GM12875 (cell line): ENCODE results near the gene CDC20.

Experiments
- H3K4me3 ChIP-seq: one replicate; pipeline ENCODE4 v1.5.1; 2011; ENCODE audit warnings: low read depth, low read length, control low read depth
- CTCF ChIP-seq: IDR thresholded peaks from 2 replicates; pipeline ENCODE4 v1.5.1; 2011; ENCODE audit warnings: low read depth, mild to moderate bottlenecking, control low read depth, inconsistent platforms, low read length, moderate library complexity, borderline replicate concordance; ENCODE audit not compliant: insufficient read depth

CDC20 gene

DNA sequence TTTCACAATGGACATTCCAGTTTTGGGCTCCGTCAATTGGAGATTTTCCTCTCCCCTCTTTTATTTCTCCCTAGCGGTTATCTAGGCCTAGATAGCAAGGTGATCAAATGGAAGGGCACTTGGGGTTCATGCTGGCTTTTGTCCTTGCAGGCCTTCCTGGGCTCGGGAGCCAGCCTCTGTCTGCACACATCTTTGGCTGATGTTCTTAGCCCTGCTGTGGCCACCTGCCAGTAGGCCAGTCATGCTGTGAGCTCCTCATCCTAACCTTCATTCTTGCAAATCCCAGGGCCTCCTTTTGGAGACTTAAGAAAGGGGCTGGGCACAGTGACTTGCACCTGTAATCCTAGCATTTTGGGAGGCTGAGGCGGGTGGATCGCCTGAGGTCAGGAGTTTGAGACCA, 44.5 kb upstream of the CDC20 start:
- TF ChIP-seq CTCF = no peak

DNA sequence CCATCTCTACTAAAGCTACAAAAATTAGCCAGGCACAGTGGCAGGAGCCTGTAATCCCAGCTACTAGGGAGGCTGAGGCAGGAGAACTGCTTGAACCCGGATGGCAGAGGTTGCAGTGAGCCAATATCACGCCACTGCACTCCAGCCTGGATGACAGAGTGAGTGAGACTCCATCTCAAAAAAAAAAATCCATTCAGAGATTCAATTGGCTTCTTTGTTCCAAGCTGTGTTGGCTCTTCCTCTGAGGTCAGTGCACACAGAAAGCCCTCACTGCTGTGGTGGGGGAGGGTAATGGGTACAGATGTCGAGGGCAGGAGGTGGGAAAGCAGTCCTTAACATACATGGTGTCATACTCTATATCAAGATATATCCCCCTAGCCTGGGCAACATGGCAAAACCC, 43.3 kb upstream of the CDC20 start:
- TF ChIP-seq CTCF = no peak
- H3K4me3 ChIP-seq = no peak overlapping the region

More for the DNA sequence above, 44.5 kb upstream of the CDC20 start:
- no peak overlapping the region for H3K4me3 ChIP-seq

DNA sequence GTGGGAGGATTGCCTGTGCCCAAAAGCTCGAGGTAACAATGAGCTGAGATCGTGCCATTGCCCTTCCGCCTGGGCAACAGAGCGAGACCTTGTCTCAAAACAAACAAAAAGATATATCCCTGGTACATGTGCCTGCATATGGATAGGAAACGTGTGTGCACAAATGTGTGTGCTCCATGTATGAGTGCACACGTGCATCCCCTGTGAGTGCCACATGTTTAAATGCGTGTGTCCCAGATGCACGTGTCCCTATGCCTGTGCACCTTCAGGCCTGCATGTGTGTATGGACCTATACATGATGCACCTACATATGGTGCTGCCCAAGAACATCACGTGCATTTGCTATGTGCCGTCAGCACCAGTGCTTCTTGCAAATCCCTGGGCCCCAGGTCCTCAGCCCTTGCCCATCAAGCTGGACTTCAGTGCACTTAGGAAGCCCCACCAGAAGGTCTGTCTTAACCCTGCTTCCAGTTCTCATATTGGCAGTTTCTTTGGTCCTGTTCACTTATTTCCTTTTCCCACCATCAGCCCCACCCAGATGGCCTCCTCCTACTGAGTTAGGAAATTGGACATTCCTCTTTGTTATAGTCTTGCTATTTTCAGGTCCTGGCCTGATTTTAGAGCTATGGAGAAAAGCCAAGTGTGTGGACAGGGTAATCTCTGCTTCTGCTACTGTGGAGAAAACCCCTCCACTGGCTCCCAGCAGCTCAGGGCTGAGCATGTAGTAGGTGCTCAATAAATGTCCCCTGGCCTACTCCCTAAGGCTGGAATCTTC, 42.6 kb upstream of the CDC20 start:
- no peak for TF ChIP-seq CTCF
- H3K4me3 ChIP-seq = no peak overlapping the region

DNA sequence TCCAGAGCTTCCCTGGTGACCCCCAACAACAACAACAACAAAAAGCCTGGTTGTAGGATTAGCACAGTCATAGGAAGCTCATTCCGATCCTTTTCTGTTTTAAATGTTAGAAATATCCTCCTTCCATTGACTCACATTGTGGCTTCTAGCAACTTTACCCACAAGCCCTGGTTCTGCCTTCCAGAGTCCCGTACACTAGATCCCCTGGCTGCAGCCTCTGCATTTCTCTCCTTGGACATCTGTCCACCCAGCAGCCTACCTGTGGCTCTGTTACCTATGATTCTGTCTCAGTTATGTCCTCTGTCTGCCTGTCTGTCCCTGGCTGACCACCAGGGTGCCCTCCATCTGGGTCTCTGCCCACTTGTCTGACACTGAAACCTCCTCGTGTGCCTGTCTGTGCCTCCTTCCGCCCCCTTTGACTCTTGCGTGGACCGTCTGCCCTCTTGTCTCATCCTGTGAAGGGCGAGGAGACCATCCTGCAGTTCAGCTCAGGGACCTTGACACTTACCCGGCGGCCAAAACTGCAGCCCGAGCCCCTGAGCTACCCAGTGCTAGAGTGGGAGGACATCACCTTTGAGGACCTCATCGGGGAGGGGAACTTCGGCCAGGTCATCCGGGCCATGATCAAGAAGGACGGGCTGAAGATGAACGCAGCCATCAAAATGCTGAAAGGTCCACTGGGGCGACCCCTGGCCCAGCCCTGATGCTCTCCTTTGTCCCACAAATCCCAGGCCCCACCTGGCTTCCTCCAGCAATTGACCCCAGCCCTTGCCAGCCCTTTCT, 41.9 kb upstream of the CDC20 start:
- TF ChIP-seq CTCF = peak; percentile 16; the same call in 1 of the 2 replicates
- H3K4me3 ChIP-seq = no peak overlapping the region

GRCh38 chr1:43317817-43318471, 40.8 kb upstream of the CDC20 start:
- H3K4me3 ChIP-seq = no peak overlapping the region
- no peak for TF ChIP-seq CTCF

DNA sequence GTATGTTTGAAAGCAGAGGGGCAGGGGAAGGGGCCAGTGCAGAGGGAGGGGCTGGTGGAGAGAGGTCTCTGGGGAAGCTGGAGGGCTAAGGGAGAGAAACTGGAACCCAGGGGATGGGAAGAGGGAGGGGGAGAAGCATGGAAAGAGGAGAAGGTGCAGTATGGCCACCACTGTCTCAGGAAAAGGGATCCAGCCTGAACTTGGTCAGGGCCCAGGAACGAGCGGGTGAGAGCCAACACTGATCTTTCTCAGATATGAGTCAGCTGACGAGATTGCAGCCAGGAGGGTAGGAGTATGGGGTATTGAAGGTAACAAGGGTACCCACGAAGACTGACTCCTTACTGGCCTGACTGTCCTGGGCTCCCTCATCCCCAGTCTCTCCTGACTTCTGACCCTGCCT, 40.0 kb upstream of the CDC20 start:
- H3K4me3 ChIP-seq = no peak overlapping the region
- TF ChIP-seq CTCF = no peak
